Hepatic stellate cell (primary cell): ENCODE results near the gene ZNF622.
"Not testable (repeated sequence)": the region's sequence is repeated elsewhere in the genome, so short reads cannot be mapped to it uniquely, and the experiment has no call there.

Experiments
- DNase-seq: peaks from one replicate; pipeline ENCODE4 v3.0.0; 2011; ENCODE audit warnings: low spot score

Gene ZNF622

GRCh38 chr5:16480821-16481538, 15.4 kb upstream of the ZNF622 start:
- DNase-seq = no peak

GRCh38 chr5:16480144-16480543, 14.5 kb upstream of the ZNF622 start:
- no peak for DNase-seq

- DNase-seq = no peak
Measured at GRCh38 chr5:16477541-16477940, 11.9 kb upstream of the ZNF622 start.

GRCh38 chr5:16476417-16476816, 10.8 kb upstream of the ZNF622 start:
- DNase-seq = not testable (repeated sequence)

DNA sequence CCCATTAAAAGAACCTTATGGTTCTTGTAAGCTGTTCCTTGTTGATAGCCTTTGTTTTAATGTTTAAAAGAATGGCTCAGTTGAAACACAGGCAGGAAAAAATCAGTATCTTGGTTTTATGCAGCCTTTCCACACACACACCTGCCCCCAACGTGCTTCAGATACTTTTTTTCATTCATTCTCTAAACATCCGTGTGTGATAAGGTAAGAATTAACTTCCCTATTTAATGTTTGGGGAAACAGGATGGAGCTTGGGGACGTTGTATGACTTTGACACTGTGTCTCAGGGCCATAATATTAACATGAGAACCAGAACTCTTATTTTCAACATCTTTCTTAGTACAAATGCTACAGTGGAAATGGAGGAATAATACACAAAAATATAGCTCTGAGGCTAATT, 5.8 kb upstream of the ZNF622 start:
- DNase-seq = no peak

DNA sequence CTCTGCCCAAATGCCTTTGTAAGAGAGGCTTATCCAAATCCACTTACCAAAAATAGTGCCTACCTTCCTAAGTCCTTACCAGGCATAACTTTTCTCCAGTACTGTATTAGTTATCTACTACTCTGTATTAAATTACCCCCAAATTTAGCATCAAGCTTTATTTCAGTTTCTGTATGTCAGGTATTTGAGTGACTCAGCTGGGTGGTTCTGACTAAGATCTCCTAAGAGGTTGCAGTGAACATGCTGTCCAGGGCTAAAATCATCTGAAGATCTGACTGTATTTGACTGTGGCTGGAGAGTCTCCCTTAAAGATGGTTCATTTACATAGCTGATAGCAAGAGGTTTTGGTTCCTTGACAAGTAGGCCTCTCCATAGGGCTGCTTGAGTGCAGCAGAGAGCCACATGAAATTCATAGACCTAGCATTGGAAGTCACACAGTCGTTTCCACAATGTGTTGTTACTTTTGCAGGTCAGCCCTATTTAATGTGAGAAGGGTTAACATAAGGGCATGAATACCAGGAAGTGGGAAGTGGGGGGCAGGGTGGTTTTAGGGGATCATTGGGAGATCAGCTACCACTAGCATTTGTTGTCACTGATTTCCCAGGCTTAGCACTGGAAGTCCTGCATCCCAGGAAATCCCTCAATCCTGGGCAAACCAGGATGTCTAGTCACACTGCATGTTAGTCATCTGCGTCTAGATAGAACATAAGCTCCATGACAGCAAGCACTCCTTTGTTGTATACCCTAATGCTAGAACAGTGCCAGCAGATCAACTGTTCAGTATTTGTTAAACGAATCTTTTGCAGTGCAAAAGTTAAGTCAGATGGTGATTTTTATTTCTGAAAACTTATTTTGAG, 2.0 kb upstream of the ZNF622 start:
- peak; percentile 27 for DNase-seq

DNA sequence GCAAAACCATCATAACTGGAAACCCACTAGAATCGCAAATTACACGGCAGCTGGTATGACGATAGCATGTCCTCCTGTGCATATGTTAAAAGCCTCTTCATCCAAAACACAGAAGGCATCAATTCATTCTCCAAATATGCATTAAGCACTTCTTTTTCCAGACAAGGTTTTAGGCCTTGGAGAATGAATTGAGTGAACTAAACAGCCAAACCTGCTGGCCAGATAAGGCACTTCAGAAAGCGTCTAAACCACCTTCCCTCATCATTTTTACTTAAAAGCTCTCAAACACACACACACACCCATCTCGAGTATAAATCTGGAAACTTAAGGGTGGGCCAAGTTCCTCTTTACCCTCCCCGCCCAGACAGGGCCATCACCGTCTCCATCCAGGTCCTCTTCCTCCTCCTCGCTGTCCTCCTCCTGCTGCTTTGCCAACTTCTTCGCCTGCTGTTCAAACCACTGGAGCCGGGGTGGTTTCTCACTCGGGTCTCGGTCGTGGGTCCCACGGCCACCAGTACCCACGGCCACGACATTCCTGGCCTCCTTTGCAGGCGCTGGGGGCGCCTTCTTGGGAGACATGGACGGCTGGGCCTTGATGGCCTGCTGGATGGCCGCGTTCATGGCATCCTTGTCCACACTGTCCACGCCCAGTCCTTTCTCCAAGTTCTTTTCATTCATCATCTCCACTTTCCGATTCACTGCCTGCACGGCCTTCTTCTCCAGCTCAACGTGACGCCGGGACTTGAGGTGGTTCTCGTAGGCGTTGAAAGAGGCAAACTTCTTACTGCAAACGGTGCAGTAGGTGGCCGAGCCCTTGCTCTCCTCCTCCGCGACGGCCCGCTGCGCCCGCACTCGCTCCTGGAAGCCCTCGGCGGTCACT, 696 bp downstream of the ZNF622 start:
- no peak for DNase-seq

- no peak for DNase-seq
Measured at GRCh38 chr5:16464231-16464630, 1.4 kb downstream of the ZNF622 start.

- peak; percentile 37 for DNase-seq
Measured at GRCh38 chr5:16461782-16462181, 3.8 kb downstream of the ZNF622 start.

GRCh38 chr5:16461026-16461425, 4.6 kb downstream of the ZNF622 start:
- no peak for DNase-seq

DNA sequence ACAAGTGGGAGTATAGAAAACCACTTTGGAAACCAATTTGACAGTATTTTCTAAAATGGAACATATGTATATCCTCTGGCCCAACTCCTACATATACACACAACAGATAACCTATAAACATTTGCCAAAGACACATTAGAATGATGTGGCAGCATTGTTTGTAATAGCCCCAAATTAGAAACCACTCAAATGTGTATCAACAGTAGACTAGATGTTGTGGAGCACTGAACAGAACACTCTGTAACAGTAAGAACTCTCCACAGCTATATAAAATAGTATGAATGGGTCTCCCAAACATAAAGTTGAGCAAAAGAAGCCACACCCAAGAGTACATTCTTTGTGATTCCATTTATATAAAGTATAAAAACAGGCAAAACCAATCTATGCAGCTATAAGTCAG, 6.1 kb downstream of the ZNF622 start:
- DNase-seq = no peak

DNA sequence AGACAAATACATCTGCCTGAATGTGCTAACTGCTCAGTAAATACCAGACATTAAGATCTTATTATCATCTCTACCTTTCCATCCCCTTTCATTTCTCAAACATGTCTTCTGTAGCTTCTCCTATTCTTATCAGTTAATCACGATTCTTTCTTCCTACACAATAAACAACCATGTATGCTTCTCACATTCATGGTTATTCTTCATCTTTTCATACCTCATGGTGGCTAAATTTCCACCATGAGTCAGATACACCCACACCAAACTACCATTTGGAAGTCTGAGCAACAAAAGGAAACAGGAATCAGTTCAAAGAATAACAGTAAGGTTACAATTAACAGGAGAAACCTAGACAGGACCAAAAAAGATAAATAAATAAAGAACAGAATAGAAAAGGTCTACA, 7.7 kb downstream of the ZNF622 start:
- no peak for DNase-seq

GRCh38 chr5:16457451-16457850, 8.1 kb downstream of the ZNF622 start:
- no peak for DNase-seq

DNA sequence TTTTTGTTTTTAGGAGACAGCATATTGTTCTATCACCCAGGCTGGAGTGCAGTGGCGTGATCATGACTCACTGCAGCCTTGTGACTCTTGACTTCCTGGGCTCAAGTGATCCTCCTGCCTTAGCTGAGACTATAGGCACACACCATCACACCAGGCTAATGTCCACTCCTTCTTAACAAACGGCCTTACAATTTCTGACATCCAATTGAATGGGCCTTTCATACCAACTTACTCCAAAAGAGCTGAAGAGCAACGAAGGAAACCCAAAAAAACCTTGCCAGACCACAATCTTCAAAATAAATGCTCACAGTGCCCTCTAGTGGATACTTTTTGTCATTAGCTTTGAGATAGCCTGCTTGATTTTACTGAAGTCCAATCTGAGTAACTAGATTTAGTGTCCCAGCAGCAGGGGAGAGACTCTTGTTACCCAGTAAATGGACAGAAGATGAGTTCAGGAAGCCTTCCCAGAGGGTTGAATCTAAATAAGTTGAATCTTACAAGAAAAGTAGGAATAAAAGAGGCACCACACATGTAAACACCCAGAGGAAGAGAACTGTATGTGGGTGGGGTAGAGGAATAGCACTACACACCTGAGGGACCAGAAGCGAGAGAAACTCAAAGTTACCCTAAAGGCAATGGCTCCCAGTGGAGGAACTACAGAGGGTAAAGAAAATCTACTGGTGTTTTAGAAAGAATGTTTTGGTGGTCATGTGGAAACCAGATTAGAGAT, 9.3 kb downstream of the ZNF622 start:
- DNase-seq = peak; percentile 26

DNA sequence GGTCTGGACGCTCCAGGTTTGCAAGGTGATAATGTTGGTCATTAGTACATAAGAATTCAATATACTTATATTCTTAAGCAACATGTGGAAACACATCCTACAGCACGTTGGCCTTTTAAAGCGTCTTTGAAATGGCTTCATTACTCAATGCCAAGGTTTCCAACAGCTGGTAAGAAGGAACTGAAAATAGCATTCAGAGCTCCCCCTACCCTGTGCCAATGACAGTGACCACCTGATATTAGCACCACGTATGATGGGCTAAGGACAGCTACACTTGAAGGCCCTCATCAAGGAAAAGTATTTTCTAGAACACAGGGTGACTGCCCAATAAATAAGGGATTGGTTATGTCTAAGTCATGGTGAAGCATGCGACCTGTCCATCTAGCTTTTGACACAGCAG, 9.9 kb downstream of the ZNF622 start:
- no peak for DNase-seq

DNA sequence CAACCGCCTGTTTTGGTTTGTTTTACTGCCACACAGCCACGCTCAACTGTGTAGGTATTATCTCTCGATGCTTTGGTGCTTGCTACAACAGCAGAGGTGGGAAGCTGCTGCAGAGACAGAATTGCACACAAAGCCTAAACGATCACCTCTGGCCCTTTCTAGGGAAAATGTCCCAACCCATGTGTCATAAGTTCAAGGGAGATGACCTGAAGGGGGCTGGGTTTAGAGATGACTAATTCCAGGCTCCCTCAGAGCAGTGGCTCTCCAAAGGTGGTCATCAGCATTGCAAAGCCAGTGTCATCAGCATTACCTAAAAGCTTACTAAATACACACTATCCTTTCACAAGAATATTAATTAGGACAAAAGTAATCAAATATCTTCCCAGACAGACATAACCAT, 10.9 kb downstream of the ZNF622 start:
- no peak for DNase-seq

GRCh38 chr5:16453609-16454008, 12.0 kb downstream of the ZNF622 start:
- DNase-seq = no peak

DNA sequence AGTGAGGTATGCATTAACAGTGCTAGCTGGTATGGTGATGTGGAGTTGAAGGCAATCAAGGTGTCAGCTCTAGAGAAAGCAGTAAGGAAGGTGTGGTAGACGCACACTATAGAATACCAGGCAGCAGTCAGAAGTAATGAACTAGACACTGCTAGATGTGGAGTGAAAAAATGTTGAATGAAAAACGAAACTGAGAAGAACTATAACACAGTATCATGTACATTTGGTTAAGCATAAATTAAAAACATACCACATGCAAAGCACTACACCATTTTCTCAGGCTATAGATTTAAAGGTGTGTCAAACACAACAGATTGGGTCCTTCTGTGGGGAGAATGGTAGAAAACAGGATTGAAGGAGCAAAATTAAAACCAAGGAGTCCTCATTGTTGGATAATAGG, 15.4 kb downstream of the ZNF622 start:
- no peak for DNase-seq

DNA sequence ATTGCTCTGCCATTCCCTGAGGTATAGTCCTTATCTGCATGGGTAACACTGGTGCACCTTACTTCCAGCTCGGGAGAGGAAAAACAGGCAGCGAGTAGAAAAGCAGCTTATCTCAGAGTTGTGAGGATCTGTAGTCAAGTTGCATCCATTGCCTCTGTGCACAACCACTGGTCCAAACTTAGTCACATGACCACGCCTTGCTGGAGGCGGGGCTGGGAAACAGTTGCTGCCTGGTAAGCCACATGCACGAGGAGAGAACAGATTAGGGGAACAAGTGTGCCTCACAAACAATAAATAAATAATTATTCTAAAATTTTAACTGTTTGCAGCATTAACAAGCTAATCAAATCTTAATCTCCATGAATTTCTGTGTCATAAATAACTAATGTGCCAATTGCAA, 18.6 kb downstream of the ZNF622 start:
- no peak for DNase-seq

DNA sequence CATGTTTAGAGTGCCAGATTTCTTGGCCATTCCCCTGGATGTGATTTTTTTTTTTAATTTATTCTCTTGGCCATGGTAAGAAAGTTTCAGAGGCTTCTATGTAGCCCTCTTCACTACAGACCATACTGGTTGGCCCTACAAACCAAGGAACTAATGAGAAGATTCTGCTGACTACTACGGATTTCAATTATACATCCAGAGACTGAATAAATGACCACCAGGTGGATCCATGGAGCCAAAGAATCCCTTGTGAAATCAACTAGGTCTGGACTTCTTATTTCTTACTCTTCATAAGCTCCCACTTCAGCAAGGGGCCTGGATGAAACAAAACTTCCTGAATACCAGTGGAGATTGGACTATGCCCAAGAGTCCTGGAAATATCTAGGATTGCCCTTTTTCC, 27.6 kb downstream of the ZNF622 start:
- DNase-seq = peak; percentile 13

- not testable (repeated sequence) for DNase-seq
Measured at GRCh38 chr5:16436065-16436682, 29.4 kb downstream of the ZNF622 start.
